ENCODE results near the gene CCDC50. TPM values are rescaled to one million over a fixed set of nuclear protein-coding genes. Genes with fewer than 3 reads are reported as not detected.

Gene CCDC50
- total RNA-seq, 1 experiment from 2014 or later: 21.0 TPM

- Histone ChIP-seq H2AK5ac (ENCODE audit: insufficient read length, low read length) (no peak overlapping the region), H2BK15ac (ENCODE audit: low read depth, low read length) (no peak overlapping the region), H4K5ac (ENCODE audit: insufficient read length, low read depth, low read length) (no peak overlapping the region), H3K4me1 (ENCODE audit: insufficient read depth, low read length) (no peaks in the 10 kb centered on the region), H2BK5ac (ENCODE audit: insufficient read length, low read length) (no peak overlapping the region), H3K56ac (ENCODE audit: insufficient read length, low read depth, low read length) (no peak overlapping the region), H4K20me1 (ENCODE audit: control insufficient read depth, insufficient read depth, insufficient read length) (no peaks in the 10 kb centered on the region), H3K27me3 (ENCODE audit: insufficient read depth, low read length) (no peaks in the 10 kb centered on the region), H3K27ac (ENCODE audit: insufficient read length, low read depth, low read length) (no peak overlapping the region), H3K4ac (ENCODE audit: low read depth, low read length) (no peak overlapping the region), H3K18ac (ENCODE audit: insufficient read length, low read depth, low read length) (no peak overlapping the region), H3K79me1 (ENCODE audit: insufficient read depth, low read depth, low read length, poor library complexity, severe bottlenecking) (peaks cover 2% of the 10 kb centered on the region), H3K9me3 (ENCODE audit: control insufficient read depth, low read depth, low read length) (no peaks in the 10 kb centered on the region), H2AFZ (ENCODE audit: low read length) (no peak overlapping the region), H3K4me2 (ENCODE audit: insufficient read depth, insufficient read length, low read length) (no peak overlapping the region), H4K8ac (replicated peaks; ENCODE audit: insufficient read length, low read depth, low read length) (no peak overlapping the region), H2BK20ac (ENCODE audit: low read depth, low read length, poor library complexity, severe bottlenecking) (no peak overlapping the region), H4K91ac (ENCODE audit: insufficient read length, low read depth, low read length) (no peak overlapping the region), H3K9ac (ENCODE audit: extremely low read depth, insufficient read length, low read length) (no peak overlapping the region), H3T11ph (ENCODE audit: low read length) (no peak overlapping the region), H3K23ac (ENCODE audit: insufficient read length, low read depth, low read length) (no peak overlapping the region), H3K79me2 (ENCODE audit: insufficient read depth, low read length) (no peaks in the 10 kb centered on the region), H2BK120ac (ENCODE audit: low read depth, low read length, poor library complexity, severe bottlenecking) (no peak overlapping the region), H2BK12ac (ENCODE audit: insufficient read length, low read depth, low read length) (no peak overlapping the region), H3K14ac (ENCODE audit: insufficient read depth, low read length) (no peak overlapping the region), H3K23me2 (ENCODE audit: insufficient read length, low read depth, low read length, poor library complexity, severe bottlenecking) (no peaks in the 10 kb centered on the region)
- no CpG with 5 or more reads among the region's 5 CpGs for WGBS (ENCODE audit: extremely low coverage, insufficient read length, low lambda C conversion rate)
- no peak for TF ChIP-seq CTCF (conservative IDR thresholded peaks at IDR 0.05)
- Mint-ChIP-seq H3K4me1 (peaks cover 19 to 29% of the 10 kb centered on the region in 2 experiments), H3K27me3 (ENCODE audit: low read depth) (no peaks in the 10 kb centered on the region), H3K36me3 (ENCODE audit: insufficient read depth in 1 of 3, low read depth in 3 of 3) (no peaks in the 10 kb centered on the region), H3K4me3 (no peak overlapping the region), H3K27ac (no peak overlapping the region), H3K9me3 (no peaks in the 10 kb centered on the region)
- DNase-seq: no peak
Observed at GRCh38 chr3:191343913-191344312, 14.7 kb downstream of the CCDC50 start.

Measured in H9 (cell line).